ENCODE results near the gene CCDC174.
"Not testable (repeated sequence)": the region's sequence is repeated elsewhere in the genome, so short reads cannot be mapped to it uniquely, and the experiment has no call there.

The CCDC174 gene

DNA sequence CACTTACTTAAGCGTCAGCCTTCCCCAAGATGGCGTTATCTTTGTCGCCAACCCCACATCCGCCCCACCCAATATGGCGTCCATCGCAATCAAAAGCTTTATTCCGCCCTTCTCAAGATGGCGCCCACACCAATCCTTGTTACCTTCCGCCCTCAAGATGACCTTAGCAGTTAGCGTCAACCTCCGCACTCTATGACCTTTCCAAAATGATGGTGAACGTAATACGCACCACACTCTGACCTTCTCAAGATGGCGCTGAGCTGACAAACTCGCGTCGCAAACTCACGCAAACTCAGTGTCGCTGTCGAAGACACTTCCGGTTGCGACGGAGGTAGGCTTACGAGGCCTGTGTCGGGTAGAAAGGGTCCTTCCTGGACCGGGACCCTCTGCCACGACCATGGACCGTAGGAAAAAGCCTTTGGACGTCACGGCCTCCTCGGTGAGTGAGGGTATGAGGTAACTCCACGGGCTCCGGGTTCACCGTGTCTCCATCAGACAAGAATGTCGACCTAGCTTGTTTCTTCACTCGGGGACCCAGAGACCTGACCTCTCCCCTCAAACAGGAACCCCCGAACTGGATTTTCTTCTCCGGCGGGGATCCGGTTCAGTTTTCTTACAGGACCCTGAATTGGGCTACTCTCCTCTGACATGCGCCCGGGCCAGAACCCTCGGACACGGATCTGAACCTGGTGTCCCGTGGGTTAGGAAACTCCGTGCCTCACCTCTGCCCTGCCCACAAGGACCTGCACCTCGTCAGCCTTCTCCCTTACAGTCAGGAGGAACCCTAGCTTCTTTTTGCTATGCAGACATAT is at the start of gene CCDC174:
Gene CCDC174, plus strand, starts transcription at position 323 of the 812 bp plus-strand sequence. Its CDS starts 75 bp downstream, at position 398.
- peak; percentile 79 to 90 for DNase-seq (ENCODE audit: low read depth in 2 of 2)

DNA sequence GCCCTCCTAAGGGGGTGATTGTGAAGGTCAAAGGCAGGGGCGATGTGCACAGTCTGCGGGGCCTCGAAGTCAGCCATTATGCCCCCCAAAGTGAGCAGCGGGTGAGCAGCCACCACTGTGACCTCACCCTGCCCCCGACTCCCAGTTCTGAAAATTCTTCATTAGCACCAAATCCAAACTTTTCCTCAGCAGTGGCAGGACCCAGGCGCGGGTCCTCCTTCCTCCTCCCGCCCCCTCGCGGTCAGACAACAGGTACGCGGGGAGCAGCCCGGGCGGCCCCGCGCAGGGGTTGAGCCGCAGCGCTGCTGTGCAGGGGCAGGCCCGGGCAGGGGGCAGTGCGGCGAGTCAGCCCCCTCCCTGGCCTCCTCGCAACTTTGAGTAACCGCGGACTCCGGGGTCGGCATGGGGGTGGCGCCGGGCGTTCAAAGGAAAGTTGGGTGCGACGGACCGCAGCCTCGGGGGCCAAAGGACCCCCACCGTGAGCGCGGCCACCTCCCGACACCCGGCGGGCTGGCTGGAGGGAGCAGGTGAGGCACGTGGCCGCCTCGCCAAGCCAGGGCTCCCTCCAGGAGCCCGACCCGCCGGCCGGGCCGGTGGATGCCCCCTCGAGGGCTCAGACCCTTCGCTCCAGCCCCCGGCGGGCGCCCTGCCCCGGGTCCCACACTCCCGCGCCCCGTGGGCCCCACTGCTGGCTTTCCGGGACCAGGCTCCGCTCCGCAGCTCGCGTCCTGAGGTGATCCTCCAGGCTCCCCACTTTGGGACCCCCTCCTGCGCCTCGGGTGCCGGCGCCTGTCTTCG is 49.4 kb upstream of the CCDC174 start:
- no peak for DNase-seq (ENCODE audit: low read depth in 2 of 2)

DNA sequence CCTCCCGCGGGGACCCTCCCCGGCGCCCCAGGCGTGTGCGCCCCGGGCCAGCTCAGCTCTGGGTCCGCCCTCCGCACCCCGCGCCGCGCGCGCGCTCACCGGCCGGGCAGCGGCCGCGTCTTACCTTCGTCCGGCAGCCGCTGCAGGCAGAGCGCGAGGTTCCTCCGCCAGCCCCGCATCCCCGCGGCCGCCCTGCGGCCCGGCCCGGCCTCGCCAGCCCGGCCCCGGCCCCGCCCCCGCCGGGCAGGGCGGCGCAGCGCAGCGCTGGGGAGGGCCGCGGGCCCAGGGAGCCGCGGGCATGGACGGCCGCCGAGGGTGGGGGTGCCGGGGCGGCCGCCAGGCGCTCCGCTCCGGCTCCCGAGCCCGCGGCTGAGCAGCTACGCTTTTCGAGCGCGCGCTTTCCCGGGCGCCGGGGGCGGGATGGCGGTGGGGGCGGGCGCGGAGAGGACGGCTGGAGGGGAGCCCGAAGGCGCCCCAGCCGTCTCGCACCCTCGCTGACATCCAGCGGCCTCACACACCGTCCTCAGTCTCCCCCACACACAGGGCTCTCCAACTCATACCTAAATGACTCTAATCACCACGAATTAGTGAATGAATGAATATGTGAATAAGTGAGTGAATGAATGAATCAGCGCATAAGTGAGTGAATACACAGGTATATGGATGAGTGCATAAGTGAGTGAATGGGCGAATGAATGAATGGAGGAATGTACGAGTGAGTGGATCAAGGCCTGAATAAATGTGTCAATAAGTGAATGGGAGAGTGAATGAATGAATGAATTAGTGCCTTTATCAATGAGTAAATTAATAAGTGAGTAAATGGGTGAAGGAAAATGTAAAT is 48.5 kb upstream of the CCDC174 start:
- DNase-seq (ENCODE audit: low read depth in 2 of 2), result no peak

DNA sequence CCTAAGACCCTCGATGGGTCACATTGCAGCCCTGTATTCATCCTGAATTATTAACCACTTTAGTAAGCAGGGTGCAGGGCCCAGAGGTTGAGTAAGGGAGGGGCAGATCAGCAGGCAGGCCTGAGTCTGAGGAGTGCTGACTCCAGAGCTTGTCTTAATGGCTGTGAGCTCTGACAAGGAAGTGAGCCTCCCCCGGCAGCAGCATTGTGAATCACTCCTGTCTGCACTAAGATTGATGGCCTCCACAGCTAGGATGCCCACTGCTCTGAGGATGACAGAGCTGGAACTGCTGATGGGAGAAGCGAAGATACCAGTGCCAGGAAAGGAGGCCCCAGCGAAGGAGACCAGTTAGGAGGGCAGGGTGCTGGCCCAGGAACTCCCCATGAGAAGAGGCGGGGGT is 46.5 kb upstream of the CCDC174 start:
- no peak for DNase-seq (ENCODE audit: low read depth in 2 of 2)

DNA sequence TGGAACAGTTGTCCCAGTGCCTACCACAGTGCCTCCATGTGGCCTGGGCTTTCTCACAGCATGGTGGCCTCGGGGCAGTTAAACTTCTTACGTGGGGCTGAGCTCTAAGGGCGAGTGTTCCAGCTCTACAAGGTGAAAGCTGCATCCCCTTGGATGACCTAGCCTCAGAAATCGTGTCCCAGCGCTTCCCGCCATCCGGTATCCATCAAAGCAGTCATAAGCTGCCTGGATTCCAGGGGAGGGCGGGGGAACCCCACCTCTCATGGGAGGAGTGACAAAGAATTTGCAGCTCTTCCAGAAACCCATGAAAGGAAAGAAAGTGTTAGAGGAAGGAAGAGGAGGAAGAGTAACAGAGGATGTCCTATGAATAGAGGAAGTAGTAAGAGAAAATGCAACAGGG is 45.8 kb upstream of the CCDC174 start:
- no peak for DNase-seq (ENCODE audit: low read depth in 2 of 2)

DNA sequence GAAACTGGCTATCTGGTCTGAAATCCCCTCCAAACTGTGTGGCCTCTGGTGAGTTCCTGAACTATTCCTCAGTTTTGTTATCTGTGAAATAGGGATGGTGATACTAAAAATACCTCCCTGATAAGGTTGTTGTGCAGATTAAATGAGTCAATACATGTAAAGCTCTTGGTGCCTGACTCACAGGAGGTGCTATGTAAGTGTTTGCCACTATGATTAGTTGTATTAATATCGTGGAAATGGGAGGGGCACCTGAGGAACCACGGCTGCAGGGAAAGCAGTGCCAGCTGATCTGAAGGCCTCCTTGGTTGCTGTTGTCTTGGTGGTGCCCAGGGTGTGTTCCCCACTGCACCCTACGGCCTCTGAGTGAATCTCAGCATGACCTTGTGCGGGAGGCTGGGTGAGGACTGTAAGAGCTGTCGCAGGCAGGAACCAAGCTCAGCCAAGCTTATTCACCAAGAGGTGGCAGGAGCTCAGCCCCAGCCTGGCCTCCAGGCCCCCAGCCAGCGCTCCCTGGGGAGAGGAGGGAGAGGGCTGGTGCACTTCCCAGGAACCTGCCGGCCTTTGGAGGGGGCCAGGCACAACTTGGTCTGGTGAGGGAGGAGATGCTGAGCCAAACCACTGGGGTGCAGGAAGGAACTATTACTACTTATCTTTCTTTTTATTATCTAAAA is 44.8 kb upstream of the CCDC174 start:
- no peak for DNase-seq (ENCODE audit: low read depth in 2 of 2)

DNA sequence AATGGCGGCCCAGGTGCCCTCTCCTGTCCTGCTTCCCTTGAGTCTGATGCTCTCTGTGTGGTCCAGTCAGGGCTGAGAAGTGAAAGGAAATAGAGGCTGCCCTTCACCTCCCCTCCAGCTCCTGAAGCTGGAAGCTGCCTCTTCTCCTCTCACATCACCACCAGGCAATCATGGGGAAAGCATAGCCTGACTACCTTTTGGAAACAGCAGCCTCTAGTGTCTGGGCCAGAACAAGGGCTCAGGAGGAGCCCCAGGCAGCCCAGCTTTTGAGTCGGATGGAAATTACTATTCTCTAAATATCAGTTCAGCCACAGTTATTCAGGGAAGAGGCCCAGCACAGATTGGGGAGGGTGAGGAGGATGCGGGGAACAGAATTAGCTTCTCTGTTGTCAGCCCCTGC is 43.3 kb upstream of the CCDC174 start:
- no peak for DNase-seq (ENCODE audit: low read depth in 2 of 2)

DNA sequence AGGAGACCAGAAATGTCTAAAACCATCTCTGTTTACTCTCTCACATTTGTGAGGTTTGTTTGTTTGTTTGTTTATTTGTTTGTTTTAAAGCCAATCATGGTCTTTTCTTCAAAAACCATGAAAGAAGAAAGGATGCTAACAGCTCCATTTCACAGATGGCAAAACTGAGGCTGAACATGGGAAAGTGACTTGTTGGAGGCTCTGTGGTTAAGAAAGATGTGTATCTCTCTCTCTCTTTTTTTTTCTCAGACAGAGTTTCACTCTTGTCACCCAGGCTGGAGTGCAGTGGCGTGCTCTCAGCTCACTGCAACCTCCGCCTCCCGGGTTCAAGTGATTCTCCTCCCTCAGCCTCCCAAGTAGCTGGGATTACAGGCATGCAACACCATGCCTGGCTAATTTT is 42.5 kb upstream of the CCDC174 start:
- not testable (repeated sequence) for DNase-seq (ENCODE audit: low read depth in 2 of 2)

DNA sequence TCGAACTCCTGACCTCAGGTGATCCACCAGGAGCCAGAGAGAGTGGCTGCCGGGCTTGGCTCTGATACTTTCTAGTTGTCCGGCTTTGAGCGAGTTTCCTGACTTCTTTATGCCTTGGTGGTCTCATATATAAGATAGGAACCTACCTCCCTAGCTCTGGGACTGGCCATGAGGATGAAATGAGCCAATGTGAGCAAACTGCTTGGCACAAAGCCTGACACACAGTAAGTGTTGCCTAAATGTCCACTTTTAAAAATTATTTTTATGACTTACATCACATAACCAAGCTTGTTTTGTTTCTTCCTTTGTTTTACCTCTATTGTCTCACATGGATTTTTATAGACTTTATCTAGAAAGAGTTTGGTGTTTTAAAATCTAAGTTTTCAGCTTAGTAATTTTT is 42.1 kb upstream of the CCDC174 start:
- DNase-seq (ENCODE audit: low read depth in 2 of 2), result no peak

DNA sequence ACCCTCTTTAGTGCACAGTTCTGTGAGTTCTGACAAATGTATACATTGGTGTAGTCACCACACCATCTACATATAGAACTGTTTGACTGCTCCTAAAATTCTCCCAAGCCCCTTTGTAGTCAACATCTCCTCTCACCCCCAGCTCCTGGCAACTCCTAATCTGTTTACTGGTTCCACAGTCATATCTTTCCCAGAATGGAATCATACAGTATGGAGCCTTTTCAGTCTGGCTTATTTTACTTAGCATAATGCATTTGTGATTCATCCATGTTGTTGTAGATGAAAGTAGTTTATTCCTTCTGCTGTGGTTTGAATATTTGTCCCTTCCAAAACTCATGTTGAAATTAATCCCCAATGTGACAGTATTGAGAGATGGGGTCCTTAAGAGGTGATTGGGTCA is 41.6 kb upstream of the CCDC174 start:
- no peak for DNase-seq (ENCODE audit: low read depth in 2 of 2)

DNA sequence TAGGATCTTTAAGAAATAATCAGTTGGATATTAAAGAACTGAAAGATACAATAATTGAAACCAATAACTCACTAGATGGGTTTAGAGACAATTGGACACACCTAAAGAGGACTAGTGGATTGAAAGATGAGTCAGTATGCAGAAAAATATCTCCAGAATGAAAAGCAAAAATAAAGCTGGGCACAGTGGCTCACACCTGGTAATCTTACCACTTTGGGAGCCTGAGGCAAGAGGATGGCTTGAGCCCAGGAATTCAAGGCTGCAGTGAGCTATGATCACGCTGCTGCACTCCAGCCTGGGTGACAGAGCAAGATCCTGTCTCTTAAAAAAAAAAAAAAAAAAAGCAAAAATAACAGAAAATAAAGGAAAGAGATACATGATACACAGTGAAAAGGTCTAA is 37.4 kb upstream of the CCDC174 start:
- DNase-seq (ENCODE audit: low read depth in 2 of 2), result no peak

DNA sequence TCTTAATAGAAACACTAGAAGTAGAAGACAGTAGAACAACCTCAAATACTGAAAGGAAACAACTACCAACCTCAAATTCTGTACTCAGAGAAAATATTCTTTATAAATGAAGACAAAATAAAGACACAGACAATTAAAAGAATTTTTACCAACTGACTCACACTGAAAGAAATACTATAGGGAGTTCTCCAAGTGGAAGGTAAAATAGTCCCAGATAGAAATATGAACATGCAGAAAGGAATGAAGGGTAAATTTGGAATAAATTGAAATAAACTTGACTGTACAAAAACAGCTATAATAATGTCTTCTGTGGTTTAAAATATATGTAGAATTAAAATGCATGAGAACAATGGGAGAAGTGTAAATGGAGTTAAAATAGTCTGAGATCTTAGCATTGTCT is 36.7 kb upstream of the CCDC174 start:
- no peak for DNase-seq (ENCODE audit: low read depth in 2 of 2)

DNA sequence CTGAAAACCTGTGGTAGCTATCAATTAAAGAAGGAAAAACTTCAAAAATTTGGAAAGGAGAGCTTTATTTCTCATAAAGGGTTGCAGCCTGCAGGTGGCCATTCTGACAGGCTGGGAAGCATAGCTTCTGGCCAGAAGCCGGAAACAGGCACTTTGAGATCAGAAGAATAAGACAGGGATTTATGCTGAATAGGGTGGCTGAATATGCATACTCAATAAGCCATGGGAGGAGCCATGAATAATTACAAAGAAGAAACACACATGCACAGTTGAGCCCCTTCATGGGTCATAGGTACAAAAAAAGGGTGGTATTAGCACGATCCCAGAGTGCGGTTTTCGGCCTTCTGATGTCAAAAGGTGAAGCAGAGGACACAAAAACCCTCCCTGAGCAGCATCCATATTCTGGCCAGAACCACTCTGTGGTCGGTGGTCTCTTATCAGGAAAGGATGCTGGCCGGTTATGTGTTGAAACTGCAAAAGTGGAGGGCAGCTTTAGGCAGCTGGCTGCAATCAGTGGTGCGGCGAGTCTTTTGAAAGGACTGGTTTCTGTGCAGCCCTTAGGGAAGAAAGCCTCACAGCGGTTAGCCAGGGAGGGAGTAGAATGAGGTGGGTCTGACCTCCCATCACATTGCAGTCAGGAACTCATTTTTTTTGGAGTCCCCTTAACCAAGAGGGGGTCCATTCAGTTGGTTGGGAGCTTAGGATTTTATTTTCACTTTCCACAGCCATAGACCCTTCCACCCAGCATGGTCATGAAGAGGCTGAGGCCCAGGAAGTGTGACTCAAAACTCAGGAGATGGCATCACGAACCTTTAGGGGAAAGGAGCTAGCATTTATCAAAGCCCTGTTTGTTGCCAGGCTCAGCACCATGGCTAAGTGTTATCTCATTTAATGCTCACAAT is 34.7 kb upstream of the CCDC174 start:
- DNase-seq (ENCODE audit: low read depth in 2 of 2), result no peak

DNA sequence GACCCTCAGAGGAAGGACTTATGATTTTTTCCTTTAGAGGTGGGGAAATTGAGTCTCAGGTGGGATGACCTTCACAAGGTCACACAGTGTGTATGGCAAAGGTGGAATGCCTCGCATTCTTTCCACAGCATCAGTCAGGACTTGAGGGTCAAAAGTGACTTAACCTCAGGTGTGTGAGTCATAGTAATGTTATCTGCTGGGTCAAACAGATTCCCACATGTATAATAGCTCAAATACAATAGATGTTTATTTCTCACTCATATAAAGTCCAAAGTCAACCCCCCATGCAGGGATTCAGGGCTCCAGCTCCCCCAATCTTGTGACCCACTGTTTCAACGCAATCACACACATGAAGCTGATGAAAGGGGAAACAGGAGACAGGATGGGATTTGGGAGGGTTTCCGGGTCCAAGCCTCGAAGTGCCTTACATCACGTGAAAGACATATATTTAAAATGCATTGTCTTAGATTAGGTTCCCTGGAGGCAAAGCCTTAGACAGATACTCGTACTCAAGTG is 34.0 kb upstream of the CCDC174 start:
- DNase-seq (ENCODE audit: low read depth in 2 of 2), result no peak

DNA sequence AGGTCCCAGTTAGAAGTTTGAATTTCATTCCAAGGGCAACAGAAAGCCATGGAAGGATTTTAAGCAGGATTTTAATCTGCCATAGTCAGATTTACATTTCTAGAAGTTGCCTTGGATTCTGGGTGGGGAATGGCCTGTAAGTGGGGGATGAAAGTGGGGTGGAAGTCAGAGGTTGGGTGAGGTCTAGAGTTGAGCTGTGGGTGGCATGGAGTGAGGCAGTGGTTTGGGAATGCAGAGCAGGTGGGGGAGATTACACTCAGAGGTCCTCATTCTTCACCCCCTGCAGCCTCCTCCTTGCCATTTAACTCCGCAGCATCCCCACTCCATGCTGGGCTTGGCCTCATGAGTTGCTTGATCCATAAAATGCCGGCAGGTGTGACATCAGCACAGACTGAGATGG is 32.0 kb upstream of the CCDC174 start:
- no peak for DNase-seq (ENCODE audit: low read depth in 2 of 2)

DNA sequence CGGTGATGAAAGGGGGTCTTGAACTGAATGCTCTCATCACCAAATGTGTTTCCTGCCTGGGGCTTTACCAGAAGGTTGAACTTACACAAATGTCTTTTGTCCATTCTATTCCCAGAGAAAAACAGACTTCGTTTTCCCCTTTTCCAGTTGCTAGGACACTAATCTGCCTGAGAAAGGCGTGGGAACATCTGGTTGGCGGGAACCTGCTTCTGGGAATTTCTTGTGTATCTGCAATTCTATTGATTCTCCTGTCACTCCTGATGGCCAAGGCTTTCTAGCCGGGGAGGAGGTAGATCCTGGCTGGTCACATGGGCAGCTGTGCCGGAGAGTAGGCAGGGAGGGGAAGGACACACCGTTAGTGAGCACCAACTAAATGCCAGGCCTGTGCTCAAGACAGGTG is 31.1 kb upstream of the CCDC174 start:
- DNase-seq (ENCODE audit: low read depth in 2 of 2), result no peak

DNA sequence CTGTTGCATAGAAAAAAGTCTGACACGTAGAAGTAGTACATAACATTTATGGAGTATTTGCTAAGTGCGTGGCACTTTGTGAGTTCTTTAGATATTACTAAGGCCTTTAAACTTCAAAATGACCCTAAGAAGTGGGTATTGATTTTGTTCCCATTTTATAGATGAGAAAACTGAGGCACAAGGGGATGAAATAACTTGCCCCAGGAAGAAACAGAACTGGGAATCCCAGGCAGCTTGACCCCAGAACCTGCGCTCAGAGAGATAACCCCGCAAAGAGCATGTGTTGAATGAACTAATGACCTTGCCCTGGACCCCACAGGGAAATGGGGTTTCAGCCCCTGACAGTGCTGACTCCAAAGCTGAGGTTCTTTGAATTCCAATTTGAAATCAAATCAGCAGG is 30.5 kb upstream of the CCDC174 start:
- DNase-seq (ENCODE audit: low read depth in 2 of 2), result no peak

DNA sequence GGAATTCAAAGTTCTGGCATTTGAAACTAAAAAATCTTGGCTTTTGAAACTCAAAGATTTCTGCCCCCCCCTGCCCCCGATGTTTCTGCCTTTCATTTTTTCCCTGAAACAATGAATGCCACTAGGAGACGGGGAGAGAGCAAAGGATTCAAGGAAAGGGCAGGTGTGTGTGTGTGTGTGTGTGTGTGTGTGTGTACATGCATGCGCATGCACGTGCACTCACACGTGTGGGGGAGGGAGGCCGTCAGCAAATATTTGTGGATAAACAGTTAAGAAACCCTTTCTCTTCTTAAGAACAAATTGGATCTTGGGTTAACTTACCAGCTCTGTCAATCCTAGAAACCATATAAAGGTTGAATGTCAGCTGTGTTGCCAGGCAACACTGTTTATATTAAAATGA is 29.2 kb upstream of the CCDC174 start:
- DNase-seq (ENCODE audit: low read depth in 2 of 2), result no peak

DNA sequence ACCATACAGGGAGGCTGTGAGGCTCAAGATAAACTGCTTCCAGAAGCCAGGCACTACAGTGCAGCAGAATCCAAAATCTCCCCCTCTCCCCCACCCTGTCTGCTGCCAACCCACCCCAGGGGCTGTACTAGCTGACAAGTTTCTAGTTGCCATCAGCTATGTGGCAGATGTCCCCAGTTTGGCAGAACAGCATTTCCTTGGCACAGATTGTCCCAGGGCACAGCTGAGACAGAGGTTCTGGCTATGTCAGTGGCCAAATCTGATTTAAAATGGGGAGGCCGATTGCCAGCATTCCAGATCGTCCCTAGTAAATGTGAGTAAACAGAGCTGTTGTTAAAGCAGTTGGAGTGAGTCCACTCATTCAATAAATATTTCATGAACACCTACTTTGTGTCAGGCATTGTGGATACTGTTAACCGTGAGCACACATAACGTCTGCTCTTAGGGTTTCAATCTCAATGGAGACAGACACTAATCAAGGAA is 28.0 kb upstream of the CCDC174 start:
- DNase-seq (ENCODE audit: low read depth in 2 of 2), result no peak

DNA sequence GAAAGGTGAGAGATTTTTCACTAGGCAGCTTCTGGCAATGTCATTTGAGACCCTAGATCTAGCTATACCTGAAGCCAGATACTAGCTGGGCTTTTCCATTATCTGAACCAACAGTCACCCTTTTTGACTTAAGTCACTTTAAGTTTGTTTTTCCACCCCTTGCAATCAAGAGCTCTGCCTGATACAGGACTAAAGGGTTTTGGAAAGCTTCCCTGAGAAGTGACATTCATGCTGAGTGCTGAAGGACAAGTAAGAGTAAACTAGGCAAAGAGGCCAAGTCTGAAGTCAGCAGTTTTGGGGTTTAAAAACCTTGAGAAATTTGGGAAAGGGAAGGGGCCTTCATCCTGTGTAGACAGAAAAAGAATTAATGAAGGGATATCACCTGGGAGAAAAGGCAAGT is 27.1 kb upstream of the CCDC174 start:
- no peak for DNase-seq (ENCODE audit: low read depth in 2 of 2)

Measured in stimulated activated CD4-positive, alpha-beta T cell treated with anti-CD3 and anti-CD28 coated beads, Interleukin-4, amount 100 ng/mL, for 48 hours (primary cell).